Activated CD8-positive, alpha-beta T cell treated with anti-CD3 and anti-CD28 coated beads, Interleukin-2, amount 10 ng/mL, durations not matched to agents 7 days and 5 days (primary cell): ENCODE measurements around the gene ANKRD17. TPM values are rescaled to one million over a fixed set of nuclear protein-coding genes. Genes with fewer than 3 reads are reported as not detected.

Experiments
- ATAC-seq: fragments of 150-1000 bp; cut with Tn5 transposase; one replicate; pipeline ENCODE4 v1.10.0; 2021; ENCODE audit warnings: moderate library complexity
- CTCF ChIA-PET: fragments of 350-600 bp; sonication (Branson Sonifier 250); formaldehyde crosslinking; loops from one replicate; lab custom pipeline; 2021; ENCODE audit warnings: antibody characterized with exemption; lab: Charles Lee
- POLR2A ChIA-PET: fragments of 350-600 bp; sonication (Branson Sonifier 250); formaldehyde crosslinking; loops from one replicate; lab custom pipeline; 2021; ENCODE audit warnings: antibody characterized with exemption; lab: Charles Lee
- DNase-seq: peaks from one replicate; pipeline ENCODE4 v3.0.0-alpha.2; 2020
- H3K27ac Mint-ChIP-seq: one replicate; pipeline ENCODE4 v1.8.0; 2021; ENCODE audit warnings: mild to moderate bottlenecking, mixed read lengths
- H3K27me3 Mint-ChIP-seq: one replicate; pipeline ENCODE4 v1.8.0; 2021; ENCODE audit warnings: low read depth, mixed read lengths
- H3K36me3 Mint-ChIP-seq: one replicate; pipeline ENCODE4 v1.8.0; 2021; ENCODE audit warnings: low read depth, mixed read lengths
- H3K4me1 Mint-ChIP-seq: one replicate; pipeline ENCODE4 v1.8.0; 2021; ENCODE audit warnings: low read depth, mixed read lengths
- H3K4me3 Mint-ChIP-seq: one replicate; pipeline ENCODE4 v1.8.0; 2021; ENCODE audit warnings: mild to moderate bottlenecking, mixed read lengths
- H3K9me3 Mint-ChIP-seq: one replicate; pipeline ENCODE4 v1.8.0; 2022; ENCODE audit warnings: mixed read lengths; ENCODE audit not compliant: insufficient read depth
- total RNA-seq, 2 experiments: library from RNA; stranded (reverse); gene quantifications; one replicate each; pipeline ENCODE4 v1.2.3, GENCODE V29; 2021

The ANKRD17 gene
- total RNA-seq, 2 experiments from 2014 or later, result 45.8 to 46.6 TPM

- H3K27me3 Mint-ChIP-seq, result no peaks in the 10 kb centered on the region
- peak; percentile 96 for DNase-seq
- no peaks in the 10 kb centered on the region for H3K9me3 Mint-ChIP-seq
- ATAC-seq, result peak; percentile 84
- ChIA-PET CTCF (interaction anchor here (1.1 to 3.6 kb wide), 3 partner anchors 11 to 189 kb away, joined by 4 to 21 read pairs (median 13); partner anchors contain the start of gene ANKRD17), POLR2A (interaction anchor here (0.6 to 3.1 kb wide), 10 partner anchors 11 to 190 kb away, joined by 3 to 31 read pairs (median 6); partner anchors contain the start of gene ANKRD17)
- H3K27ac Mint-ChIP-seq, result peak within 1 kb of the TSS; percentile 94
- H3K36me3 Mint-ChIP-seq, result peaks cover 24% of the 10 kb centered on the region
- peaks cover 32% of the 10 kb centered on the region for H3K4me1 Mint-ChIP-seq
- H3K4me3 Mint-ChIP-seq, result peak within 1 kb of the TSS; percentile 83
Measured at GRCh38 chr4:73069338-73070073, 189.1 kb downstream of the ANKRD17 start, which contains the start of gene COX18. Gene COX18 (minus strand): TSS chr4:73069716. CDS start chr4:73069649, 67 bp downstream.

- peaks cover 37% of the 10 kb centered on the region for H3K4me1 Mint-ChIP-seq
- POLR2A ChIA-PET, result interaction anchor here (2.4 to 3.1 kb wide), 2 partner anchors 20 to 190 kb away, joined by 8 to 31 read pairs; partner anchors contain the start of gene ANKRD17
- DNase-seq (peak; percentile 31), ATAC-seq (no peak)
- H3K27me3 Mint-ChIP-seq, result no peaks in the 10 kb centered on the region
- no peaks in the 10 kb centered on the region for H3K9me3 Mint-ChIP-seq
- CTCF ChIA-PET, result interaction anchor here (1.2 kb wide), 1 partner anchor 30 kb away, joined by 4 read pairs; no protein-coding TSS in a partner anchor
- peak overlapping the region; percentile 83 for H3K4me3 Mint-ChIP-seq
- peak overlapping the region; percentile 94 for H3K27ac Mint-ChIP-seq
- H3K36me3 Mint-ChIP-seq, result peaks cover 26% of the 10 kb centered on the region
Measured at GRCh38 chr4:73068491-73069337, 189.9 kb downstream of the ANKRD17 start.

- H3K9me3 Mint-ChIP-seq, result no peaks in the 10 kb centered on the region
- H3K36me3 Mint-ChIP-seq, result peaks cover 30% of the 10 kb centered on the region
- H3K27me3 Mint-ChIP-seq, result no peaks in the 10 kb centered on the region
- peak overlapping the region; percentile 83 for H3K4me3 Mint-ChIP-seq
- H3K4me1 Mint-ChIP-seq, result peaks cover 40% of the 10 kb centered on the region
- CTCF ChIA-PET, result interaction anchor here (1.2 to 3.2 kb wide), 3 partner anchors 29 to 191 kb away, joined by 4 to 15 read pairs (median 5); partner anchors contain the start of gene ANKRD17
- ATAC-seq (no peak), DNase-seq (no peak)
- POLR2A ChIA-PET, result interaction anchor here (3.1 kb wide), 1 partner anchor 191 kb away, joined by 31 read pairs; the partner anchor contains the start of gene ANKRD17
- H3K27ac Mint-ChIP-seq, result peak overlapping the region; percentile 94
Measured at GRCh38 chr4:73067971-73068394, 190.6 kb downstream of the ANKRD17 start.

GRCh38 chr4:73066928-73067327 is 191.7 kb downstream of the ANKRD17 start:
- Mint-ChIP-seq H3K9me3 (no peaks in the 10 kb centered on the region), H3K36me3 (peaks cover 32% of the 10 kb centered on the region), H3K27me3 (no peaks in the 10 kb centered on the region), H3K27ac (peak overlapping the region; percentile 61), H3K4me3 (peak overlapping the region; percentile 36), H3K4me1 (peaks cover 40% of the 10 kb centered on the region)
- ChIA-PET CTCF (interaction anchor here (0.8 to 3.2 kb wide), 4 partner anchors 21 to 192 kb away, joined by 3 to 15 read pairs (median 4); partner anchors contain the start of gene ANKRD17), POLR2A (interaction anchor here (3.1 kb wide), 1 partner anchor 192 kb away, joined by 31 read pairs; the partner anchor contains the start of gene ANKRD17)
- no peak for ATAC-seq
- DNase-seq, result no peak

GRCh38 chr4:73066445-73066844 is 192.2 kb downstream of the ANKRD17 start:
- no peaks in the 10 kb centered on the region for H3K9me3 Mint-ChIP-seq

GRCh38 chr4:73064536-73064935 is 194.1 kb downstream of the ANKRD17 start:
- DNase-seq (no peak), ATAC-seq (no peak)
- ChIA-PET CTCF (no interaction called here), POLR2A (no interaction called here)
- Mint-ChIP-seq H3K4me3 (no peak overlapping the region), H3K27me3 (no peaks in the 10 kb centered on the region), H3K27ac (no peak overlapping the region), H3K36me3 (peaks cover 41% of the 10 kb centered on the region), H3K9me3 (no peaks in the 10 kb centered on the region), H3K4me1 (peaks cover 33% of the 10 kb centered on the region)

More at GRCh38 chr4:73066445-73066844, 192.2 kb downstream of the ANKRD17 start:
- ChIA-PET CTCF (interaction anchor here (1.1 to 3.2 kb wide), 4 partner anchors 20 to 192 kb away, joined by 3 to 15 read pairs (median 4); partner anchors contain the start of gene ANKRD17), POLR2A (interaction anchor here (3.1 kb wide), 1 partner anchor 192 kb away, joined by 31 read pairs; the partner anchor contains the start of gene ANKRD17)
- H3K27me3 Mint-ChIP-seq, result no peaks in the 10 kb centered on the region
- peaks cover 40% of the 10 kb centered on the region for H3K4me1 Mint-ChIP-seq
- no peak for DNase-seq
- H3K4me3 Mint-ChIP-seq, result no peak overlapping the region
- H3K27ac Mint-ChIP-seq, result peak overlapping the region; percentile 23
- peaks cover 35% of the 10 kb centered on the region for H3K36me3 Mint-ChIP-seq
- ATAC-seq, result no peak

GRCh38 chr4:73055241-73055897 is 203.2 kb downstream of the ANKRD17 start:
- Mint-ChIP-seq H3K4me3 (no peak overlapping the region), H3K27ac (no peak overlapping the region), H3K9me3 (no peaks in the 10 kb centered on the region), H3K36me3 (peaks cover 44% of the 10 kb centered on the region), H3K27me3 (no peaks in the 10 kb centered on the region), H3K4me1 (no peaks in the 10 kb centered on the region)
- ChIA-PET POLR2A (no interaction called here), CTCF (interaction anchor here (1.4 kb wide), 1 partner anchor 17 kb away, joined by 3 read pairs; no protein-coding TSS in a partner anchor)
- ATAC-seq (no peak), DNase-seq (no peak)

GRCh38 chr4:73053974-73054480 is 204.6 kb downstream of the ANKRD17 start:
- no peak overlapping the region for H3K27ac Mint-ChIP-seq
- DNase-seq, result no peak
- H3K36me3 Mint-ChIP-seq, result peaks cover 36% of the 10 kb centered on the region
- no peaks in the 10 kb centered on the region for H3K27me3 Mint-ChIP-seq
- ChIA-PET CTCF (no interaction called here), POLR2A (no interaction called here)
- no peaks in the 10 kb centered on the region for H3K9me3 Mint-ChIP-seq
- no peaks in the 10 kb centered on the region for H3K4me1 Mint-ChIP-seq
- H3K4me3 Mint-ChIP-seq, result no peak overlapping the region
- ATAC-seq, result no peak

GRCh38 chr4:73053076-73053475 is 205.5 kb downstream of the ANKRD17 start:
- ChIA-PET POLR2A (no interaction called here), CTCF (no interaction called here)
- no peaks in the 10 kb centered on the region for H3K9me3 Mint-ChIP-seq
- peaks cover 28% of the 10 kb centered on the region for H3K36me3 Mint-ChIP-seq
- ATAC-seq (no peak), DNase-seq (no peak)
- H3K27ac Mint-ChIP-seq, result no peak overlapping the region
- H3K27me3 Mint-ChIP-seq, result no peaks in the 10 kb centered on the region
- H3K4me3 Mint-ChIP-seq, result no peak overlapping the region
- H3K4me1 Mint-ChIP-seq, result no peaks in the 10 kb centered on the region

- H3K27me3 Mint-ChIP-seq, result no peaks in the 10 kb centered on the region
- ChIA-PET CTCF (no interaction called here), POLR2A (interaction anchor here (0.6 kb wide), 1 partner anchor 894 kb away, joined by 4 read pairs; no protein-coding TSS in a partner anchor)
- no peaks in the 10 kb centered on the region for H3K9me3 Mint-ChIP-seq
- H3K36me3 Mint-ChIP-seq, result peaks cover 24% of the 10 kb centered on the region
- no peak overlapping the region for H3K4me3 Mint-ChIP-seq
- H3K27ac Mint-ChIP-seq, result no peak overlapping the region
- no peak for DNase-seq
- no peaks in the 10 kb centered on the region for H3K4me1 Mint-ChIP-seq
- ATAC-seq, result no peak
Measured at GRCh38 chr4:73051625-73052024, 207.0 kb downstream of the ANKRD17 start.
